Left lobe of liver (tissue), 2 donors: ENCODE results near the gene AIRE. TPM values are rescaled to one million over a fixed set of nuclear protein-coding genes. Genes with fewer than 3 reads are reported as not detected.
"Not testable (repeated sequence)": the region's sequence is repeated elsewhere in the genome, so short reads cannot be mapped to it uniquely, and the experiment has no call there.

Experiments
- ATAC-seq: fragments of 200-7000 bp; cut with Tn5 transposase; one replicate; pipeline ENCODE4 v1.9.1; 2020; ENCODE audit warnings: mild to moderate bottlenecking, moderate library complexity
- DNase-seq: peaks from one replicate; pipeline ENCODE4 v3.0.0-alpha.2; 2020; ENCODE audit warnings: low spot score
- total RNA-seq: library from RNA; stranded (reverse); gene quantifications from one replicate; pipeline ENCODE4 v1.2.1, GENCODE V29; 2021
- donor health status: DM: no; HTN: no; CAD: no; lungs with moderate emphysema.
- donor health status: DM: no; HTN: yes; CAD: no.

The AIRE gene
- total RNA-seq, 1 donor from 2014 or later: not detected

DNA sequence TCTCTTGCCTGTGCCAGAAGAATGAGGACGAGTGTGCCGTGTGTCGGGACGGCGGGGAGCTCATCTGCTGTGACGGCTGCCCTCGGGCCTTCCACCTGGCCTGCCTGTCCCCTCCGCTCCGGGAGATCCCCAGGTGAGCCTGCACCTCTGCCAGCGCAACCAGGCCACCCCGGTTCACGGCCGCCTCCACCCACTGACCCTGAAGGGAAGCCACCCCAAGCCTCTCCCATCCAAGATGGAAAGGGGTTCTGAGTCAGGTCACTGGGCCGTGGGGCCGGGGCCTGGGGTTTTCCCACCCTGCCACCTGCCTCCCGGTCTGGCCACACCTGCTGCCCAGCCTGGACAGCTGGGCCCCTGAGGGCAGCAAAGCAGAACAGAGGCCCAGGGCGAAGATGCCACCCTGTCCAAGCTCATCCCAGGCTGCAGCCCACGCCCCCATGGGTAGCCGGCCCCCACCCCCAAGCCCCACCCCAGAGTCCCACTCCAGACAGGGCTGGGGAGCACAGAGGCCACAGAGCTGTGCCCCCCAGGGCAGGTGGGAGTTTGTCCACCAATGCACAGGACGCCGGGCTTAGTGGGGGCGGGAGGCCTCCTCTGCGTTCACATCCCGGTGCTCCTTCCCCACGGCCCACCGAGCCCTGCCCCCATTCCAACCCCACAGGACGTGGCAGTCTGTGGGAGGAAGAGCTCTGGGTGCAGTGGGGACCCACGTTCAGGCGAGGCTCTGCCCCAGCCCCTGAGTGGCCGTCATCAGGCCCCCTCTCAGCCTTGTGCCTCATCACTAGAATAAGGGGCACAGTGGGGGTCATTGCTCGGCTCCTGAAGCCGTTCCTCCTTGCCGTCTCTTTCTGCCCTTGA, 5.6 kb downstream of the AIRE start:
- no peak for ATAC-seq
- no peak for DNase-seq

DNA sequence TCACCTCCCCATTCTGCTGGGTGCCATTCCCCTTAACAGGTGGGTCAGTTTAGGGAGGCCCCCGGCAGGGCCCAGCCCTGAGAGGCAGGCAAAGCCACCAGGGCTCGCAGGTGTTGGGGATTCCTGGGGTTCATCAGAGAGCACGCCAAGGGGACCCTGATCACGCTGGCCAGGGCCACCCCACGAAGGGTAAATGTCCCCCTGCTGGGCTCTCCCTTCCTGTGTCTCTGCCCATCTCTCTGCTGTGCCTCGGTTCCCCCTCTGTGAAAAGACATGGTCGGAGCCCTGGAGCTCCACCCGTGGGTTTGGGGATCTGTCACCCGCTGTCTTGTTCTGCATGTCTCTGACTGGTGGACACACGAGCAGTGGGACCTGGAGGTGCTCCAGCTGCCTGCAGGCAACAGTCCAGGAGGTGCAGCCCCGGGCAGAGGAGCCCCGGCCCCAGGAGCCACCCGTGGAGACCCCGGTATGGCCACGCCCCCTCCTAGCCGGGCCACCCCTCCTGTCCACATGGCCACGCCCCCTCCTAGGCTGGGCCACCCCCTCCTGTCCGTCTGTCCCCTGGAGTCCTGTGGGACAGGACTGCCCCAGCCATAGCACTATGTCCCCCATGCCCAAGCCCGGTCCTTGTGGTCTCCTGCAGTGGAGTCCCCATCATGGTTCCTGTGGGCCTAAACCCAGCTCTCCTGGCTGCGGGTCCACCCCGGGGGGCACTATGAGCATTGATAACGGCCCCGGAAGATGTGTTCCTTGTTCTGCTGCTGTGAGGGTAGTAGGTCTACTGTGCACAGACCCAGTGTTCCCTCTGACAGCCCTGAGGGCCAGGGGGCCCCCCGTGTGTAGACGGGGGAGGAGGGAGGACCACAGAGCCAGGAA, 6.5 kb downstream of the AIRE start:
- ATAC-seq (peak; percentile 21), DNase-seq (no peak)

DNA sequence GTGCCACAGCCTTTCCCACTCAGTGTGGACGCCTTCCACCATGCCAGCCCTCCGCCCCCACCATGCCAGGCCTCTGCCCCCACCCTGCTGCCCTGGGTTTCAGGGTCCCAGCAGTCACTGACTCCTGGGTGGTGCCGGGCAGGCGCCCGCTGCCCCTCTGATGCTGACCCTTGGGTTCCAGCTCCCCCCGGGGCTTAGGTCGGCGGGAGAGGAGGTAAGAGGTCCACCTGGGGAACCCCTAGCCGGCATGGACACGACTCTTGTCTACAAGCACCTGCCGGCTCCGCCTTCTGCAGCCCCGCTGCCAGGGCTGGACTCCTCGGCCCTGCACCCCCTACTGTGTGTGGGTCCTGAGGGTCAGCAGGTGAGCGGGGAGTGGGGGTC, 7.1 kb downstream of the AIRE start:
- ATAC-seq (no peak), DNase-seq (no peak)

DNA sequence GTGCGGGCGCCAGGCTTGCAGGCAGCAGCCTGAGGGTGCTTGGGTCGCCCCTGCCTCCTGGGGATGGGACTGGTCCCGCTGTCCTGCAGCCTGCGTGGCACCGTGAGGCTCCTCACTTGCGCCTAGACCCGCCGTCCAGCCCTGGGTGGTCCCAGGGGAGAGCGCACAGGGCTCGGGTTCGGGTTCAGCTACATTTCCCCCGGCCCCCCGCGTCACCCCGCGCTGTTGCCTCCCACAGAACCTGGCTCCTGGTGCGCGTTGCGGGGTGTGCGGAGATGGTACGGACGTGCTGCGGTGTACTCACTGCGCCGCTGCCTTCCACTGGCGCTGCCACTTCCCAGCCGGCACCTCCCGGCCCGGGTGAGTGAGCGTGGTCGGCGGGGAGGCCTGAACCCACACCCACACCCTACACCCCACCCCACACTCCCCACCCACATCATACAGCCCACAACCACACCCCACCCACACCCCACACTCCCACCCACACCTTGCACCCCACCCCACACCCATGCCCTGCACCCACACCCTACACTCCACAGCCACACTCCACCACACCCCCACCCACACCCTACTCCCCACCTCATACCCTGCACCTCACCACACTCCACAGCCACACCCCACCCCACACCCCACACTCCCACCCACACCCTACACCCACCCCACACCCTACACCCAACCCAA, 8.0 kb downstream of the AIRE start:
- ATAC-seq (no peak), DNase-seq (no peak)

DNA sequence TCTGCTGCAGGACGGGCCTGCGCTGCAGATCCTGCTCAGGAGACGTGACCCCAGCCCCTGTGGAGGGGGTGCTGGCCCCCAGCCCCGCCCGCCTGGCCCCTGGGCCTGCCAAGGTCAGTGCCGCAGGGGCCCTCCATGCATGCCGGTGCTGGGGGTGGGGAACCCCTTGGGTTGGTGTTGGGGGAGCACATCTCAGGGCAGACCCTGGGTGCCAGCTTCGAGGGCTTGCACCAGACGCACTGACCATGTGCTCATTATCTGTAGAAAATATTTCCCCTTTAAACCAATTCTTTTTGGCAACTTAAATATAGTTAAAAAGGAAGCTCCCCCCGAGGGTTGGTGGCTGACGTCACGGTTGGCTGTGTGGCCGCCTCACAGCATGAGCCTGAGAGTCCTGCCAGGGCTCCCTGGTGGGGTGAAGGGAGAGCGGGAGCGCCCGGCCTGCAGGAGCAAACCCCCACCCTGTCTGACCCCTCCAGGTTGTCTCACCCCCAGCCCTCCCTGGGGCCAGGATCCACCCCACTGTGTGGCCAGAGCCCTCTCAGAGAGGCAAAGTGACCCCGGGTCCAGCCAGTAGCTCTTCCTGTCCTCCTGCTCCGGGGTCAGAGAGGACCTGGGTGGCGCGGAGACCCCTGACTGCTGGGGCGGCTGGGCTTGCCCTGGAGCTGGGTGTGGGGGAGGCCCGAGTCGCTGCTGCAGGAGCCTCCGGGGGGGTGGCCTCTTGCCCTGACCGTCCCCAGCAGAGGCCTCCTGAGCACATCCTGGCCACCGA, 8.9 kb downstream of the AIRE start:
- no peak for ATAC-seq
- DNase-seq: no peak

DNA sequence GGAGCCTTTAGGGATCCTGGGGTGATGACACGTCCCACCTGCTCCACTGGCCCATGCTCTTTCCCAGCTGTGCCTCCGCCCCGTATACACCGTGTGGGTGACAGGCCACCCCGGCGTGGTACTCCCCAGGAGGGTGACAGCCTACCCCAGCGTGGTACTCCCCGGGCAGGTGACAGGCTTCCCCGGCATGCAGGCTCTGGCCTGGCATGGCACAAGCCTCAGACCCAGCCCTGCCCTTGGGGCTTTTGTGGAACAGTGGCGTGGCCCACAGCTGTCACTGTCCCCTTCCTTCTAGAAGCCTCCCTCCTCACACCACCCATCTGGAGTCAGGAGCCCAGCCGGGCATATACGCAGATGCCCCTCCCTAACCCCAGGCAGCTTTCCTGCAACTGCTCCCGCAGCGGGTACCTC, 9.5 kb downstream of the AIRE start:
- ATAC-seq (no peak), DNase-seq (no peak)

DNA sequence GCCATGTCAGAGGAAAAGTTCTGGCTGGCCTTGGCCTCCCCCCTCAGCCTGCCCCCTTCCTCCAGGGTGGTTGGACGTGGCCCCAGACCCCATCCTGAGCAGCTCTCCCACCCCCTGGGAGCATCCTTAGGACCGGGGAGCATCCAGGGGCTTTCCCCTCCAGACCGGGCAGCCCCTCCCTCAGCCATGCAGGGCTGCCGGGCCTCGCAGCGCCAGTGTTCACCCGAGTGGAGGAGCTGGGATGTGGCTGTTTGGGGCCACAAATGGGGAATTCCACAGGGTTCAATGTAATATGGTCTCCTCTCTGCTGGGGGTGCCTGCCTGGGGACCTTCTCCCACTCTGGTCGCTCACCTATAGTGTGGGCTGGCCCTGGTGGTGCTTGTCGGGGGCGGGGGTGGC, 10.0 kb downstream of the AIRE start:
- no peak for DNase-seq
- no peak for ATAC-seq

DNA sequence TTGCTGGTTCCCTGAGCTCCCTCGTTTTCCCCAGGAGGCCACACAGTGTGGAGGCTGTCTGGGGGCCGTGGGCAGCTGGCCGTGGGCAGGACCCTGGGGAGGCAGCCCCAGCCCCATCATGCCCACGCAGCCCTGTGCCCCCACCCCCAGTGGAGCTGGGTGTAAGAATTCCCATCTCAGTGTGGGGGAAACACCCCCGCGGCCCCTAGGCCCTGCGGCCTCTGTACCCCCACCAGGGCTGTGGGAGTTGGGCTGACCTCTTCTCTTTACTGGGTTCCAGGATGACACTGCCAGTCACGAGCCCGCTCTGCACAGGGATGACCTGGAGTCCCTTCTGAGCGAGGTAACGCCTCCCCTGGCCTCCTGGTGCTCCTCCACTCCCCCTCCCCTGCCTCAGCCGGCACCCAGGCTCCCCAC, 10.4 kb downstream of the AIRE start:
- DNase-seq (no peak), ATAC-seq (no peak)

DNA sequence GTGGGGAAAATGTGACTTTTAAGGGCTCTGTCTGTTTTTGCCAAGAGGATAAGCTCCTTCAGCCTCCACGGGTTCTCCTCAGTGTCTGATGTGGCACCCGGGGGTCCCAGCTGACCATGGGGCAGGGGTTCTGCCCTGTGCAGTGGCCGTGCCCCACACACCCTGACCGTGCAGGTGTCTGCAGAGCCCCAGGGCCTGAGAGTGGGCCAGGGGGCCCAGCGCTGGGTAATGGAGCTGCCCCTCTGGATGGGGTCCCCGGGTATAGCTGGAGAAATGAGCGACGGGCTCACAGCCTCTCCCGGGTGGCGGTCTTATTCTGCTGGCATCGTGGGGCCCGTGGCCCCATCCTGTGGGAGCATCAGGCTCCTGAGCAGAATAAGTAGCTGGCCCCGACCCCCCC, 11.2 kb downstream of the AIRE start:
- no peak for DNase-seq
- ATAC-seq: no peak

DNA sequence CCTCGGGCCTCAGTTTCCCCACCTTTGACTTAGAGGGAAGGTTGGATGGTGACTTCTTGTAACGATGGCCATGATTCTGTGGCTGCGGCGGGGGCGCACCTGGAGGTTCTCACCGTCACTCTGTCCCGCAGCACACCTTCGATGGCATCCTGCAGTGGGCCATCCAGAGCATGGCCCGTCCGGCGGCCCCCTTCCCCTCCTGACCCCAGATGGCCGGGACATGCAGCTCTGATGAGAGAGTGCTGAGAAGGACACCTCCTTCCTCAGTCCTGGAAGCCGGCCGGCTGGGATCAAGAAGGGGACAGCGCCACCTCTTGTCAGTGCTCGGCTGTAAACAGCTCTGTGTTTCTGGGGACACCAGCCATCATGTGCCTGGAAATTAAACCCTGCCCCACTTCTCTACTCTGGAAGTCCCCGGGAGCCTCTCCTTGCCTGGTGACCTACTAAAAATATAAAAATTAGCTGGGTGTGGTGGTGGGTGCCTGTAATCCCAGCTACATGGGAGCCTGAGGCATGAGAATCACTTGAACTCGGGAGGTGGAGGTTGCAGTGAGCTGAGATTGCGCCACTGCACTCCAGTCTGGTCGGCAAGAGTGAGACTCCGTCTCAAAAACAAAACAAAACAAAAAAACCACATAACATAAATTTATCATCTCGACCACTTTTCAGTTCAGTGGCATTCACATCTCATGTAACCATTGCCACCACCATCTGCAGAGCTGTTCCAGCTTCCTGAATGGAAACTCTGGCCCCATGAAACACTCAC, 12.0 kb downstream of the AIRE start:
- peak; percentile 65 for ATAC-seq

DNA sequence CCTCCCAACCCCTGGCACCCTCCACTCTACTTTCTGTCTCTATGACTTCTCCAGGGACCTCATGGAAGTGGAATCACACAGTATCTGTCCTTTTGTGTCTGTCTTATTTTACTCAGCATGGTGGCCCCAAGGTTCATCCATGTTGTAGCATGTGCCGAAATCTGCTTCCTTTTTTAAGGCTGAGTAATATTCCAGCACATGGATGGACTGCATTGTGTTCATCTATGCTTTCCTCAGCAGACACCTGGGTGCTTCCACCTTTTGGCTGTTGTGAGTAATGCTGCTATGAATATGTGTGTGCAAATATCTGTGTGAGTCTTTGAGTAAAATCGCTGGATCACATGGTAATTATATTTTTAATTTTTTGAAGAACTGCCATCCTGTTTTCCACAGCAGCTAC, 12.6 kb downstream of the AIRE start:
- no peak for DNase-seq
- no peak for ATAC-seq

More for the DNA sequence above, 12.0 kb downstream of the AIRE start:
- peak; percentile 84 for DNase-seq

DNA sequence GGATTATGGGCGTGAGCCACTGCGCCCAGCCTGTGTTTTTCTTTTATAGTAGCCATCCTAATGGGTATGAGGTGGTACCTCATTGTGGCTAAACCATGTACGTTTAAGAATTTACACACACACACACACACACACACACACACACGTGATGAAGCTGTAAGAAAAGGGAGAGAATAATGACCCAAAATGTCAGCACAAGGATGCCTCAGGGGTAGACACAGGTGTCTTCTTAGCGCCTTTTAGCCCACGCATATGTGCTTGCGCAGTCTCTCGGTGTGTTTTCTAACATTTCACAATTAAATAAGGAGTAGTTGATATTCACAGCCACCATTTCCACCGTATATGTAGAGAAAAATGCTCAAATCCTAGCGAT, 13.4 kb downstream of the AIRE start:
- DNase-seq (no peak), ATAC-seq (no peak)

DNA sequence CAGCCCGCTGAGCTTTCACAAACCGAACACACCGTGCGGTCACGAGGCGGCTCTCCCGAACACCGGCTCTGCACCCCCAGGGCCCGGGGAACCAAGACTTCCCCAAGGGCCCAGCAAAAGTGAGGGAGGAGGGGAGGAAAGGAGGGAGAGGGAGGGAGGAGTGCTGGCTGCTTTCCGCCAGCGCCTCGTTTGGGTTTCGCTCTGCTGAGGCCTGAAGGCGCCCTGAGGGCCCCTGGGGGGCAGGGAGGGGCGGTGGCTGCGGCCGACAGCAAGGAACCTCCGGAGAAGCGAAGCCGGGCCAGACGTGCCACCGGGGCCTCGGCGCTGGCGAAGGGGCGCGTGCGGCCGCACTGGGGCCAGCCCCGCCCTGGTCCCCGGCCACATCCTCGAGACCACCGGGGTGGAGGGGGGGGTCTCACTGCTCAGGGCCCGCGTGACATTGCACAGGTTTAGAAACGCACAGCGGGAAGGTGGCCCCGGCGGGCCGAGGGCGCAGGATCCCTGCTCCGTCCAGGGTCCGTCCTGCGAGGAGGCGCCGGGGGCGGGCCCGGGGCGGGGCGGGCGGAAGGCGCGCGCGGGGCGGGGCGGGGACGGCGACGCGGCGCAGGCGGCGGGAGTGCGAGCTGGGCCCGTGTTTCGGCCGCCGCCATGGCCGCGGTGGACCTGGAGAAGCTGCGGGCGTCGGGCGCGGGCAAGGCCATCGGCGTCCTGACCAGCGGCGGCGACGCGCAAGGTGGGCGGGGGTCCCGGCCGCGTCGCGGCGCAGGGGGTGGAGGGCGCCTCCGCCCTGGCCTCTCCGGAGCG, 14.0 kb downstream of the AIRE start, which contains the start of gene PFKL:
Gene PFKL, plus strand, starts transcription at position 596 of the 804 bp plus-strand sequence. Its CDS starts 53 bp downstream, at position 649.
- ATAC-seq: peak; percentile 68

DNA sequence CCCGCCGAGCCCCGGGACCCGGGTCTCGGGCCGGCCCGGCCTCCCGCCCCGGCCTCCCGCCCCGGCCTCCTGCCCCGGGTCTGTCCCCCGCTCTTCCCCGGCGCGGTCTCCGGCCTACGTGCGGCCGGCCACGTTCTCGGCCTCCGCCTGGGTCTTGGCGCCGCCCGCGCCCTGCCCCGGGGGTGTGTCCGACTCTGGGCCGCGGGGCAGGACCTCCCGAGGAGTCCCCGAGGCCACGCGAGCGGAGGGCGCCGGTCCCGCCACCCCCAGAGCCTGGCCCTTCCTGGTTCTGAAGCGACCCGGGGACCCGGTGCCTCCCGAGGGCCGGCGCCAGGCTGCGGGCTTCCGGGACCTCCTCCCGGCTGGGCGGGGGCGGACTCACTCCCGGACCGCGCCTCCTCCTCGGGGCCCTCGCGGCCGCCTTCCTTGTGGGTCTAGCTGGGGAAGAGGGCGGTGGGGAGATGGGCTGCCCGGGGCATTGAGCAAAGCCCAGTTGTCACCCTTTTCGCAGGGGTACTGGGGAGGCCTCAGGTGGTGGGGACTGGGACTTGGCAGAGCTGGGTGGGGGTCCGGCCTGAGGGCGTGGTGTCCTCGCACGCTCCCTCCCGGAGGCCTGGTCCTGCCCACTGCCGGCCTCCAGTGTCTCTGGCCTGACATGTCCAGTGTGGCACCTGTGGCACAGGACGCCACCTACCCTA, 14.7 kb downstream of the AIRE start:
- peak; percentile 60 for ATAC-seq
- peak; percentile 80 for DNase-seq

More for the DNA sequence above, 14.0 kb downstream of the AIRE start, which contains the start of gene PFKL:
- peak; percentile 83 for DNase-seq

DNA sequence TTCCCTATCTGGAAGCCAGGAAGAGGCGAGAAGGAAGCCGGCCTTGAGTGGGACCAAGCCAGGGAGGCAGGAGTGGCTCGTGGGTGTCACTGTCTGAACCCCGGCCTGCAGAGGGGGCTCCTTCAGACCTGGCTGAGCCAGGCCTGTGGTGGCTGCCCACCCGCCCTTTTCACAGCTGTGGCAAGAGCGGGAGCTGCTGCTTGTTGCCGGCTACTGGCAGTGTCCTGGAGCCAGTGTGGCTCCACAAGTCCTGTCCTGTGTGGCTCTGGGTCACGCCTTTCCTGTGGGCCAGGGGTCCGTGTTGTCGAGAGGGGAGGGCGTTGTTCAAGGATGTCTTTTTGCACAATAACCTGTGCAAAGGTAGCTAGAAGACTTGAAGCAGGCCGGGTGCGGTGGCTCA, 15.5 kb downstream of the AIRE start:
- ATAC-seq: no peak
- DNase-seq: no peak

DNA sequence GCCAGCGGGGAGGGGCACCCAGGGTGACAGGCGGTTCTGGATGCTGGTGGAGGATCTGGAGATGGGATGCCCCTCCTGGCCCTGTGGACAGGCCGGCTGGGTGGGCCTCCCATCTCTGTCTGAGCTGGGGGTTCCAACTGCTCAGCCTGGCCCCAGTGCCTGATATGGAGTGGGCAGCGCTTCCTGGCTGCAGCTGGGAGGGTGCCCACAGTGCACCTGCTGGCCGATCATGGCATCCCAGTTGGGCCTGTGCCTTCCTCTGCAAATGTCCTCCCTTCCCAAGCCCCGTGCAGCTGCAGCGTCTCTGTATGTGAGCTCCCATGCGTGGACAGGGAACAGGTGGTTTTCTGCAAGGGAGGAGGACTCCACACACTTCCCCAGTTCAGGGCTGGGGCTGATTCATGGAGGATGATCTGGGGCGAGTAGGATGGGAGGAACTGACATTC, 16.3 kb downstream of the AIRE start:
- ATAC-seq (no peak), DNase-seq (no peak)

DNA sequence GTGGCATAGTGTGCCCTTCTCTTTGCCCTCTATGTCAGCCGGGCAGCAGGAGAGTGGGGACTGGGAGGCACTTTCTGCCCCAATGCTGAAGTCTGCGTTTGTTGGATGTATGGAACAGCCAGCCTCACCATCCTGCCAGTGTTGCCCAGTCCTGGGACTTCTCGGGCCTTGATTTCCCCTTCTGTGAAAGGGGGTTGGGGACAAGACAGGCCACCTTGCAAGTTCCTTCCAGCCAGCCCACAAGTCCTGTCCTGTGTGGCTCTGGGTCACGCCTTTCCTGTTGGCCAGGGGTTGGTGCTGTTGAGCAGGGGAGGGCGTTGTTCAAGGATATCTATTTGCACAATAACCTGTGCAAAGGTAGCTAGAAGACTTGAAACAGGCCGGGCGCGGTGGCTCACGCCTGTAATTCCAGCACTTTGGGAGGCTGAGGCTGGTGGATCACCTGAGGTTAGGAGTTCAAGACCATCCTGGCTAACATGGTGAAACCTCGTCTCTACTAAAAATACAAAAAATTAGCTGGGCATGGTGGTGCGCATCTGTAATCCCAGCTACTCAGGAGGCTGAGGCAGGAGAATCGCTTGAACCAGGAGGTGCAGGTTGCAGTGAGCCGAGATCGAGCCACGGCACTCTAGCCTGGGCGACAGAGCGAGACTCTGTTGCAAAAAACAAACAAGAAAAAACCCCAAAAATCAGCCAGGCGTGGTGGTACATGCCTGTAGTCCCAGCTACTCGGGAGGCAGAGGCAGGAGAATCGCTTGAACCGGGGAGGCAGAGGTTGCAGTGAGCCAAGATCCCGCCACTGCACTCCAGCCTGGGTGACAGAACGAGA, 17.1 kb downstream of the AIRE start:
- ATAC-seq, DNase-seq: not testable (repeated sequence)
